Ascending aorta (tissue), 2 donors: Measurements from ENCODE around the gene PXDC1. TPM values are rescaled to one million over a fixed set of nuclear protein-coding genes. Genes with fewer than 3 reads are reported as not detected.
A peak's percentile ranks its signal among the peaks of the same experiment; 100 is the strongest.

Source experiments
- DNase-seq, 2 donors: peaks; one replicate each; pipeline ENCODE4 v3.0.0-alpha.2; 2019; ENCODE audit warnings: low spot score in 2 of 2
- H3K27ac ChIP-seq, 2 donors: fragments of 200-600 bp; sonication (generic); one replicate each; pipeline ENCODE4 v1.5.1; 2016 to 2017; ENCODE audit warnings: mild to moderate bottlenecking in 1 of 2
- H3K27me3 ChIP-seq: fragments of 200-600 bp; sonication (generic); one replicate; pipeline ENCODE4 v1.5.1; 2017
- H3K36me3 ChIP-seq, 2 donors: fragments of 200-600 bp; sonication (generic); one replicate each; pipeline ENCODE4 v1.5.1; 2016
- H3K4me1 ChIP-seq, 2 donors: fragments of 200-600 bp; sonication (generic); one replicate each; pipeline ENCODE4 v1.5.1; 2016 to 2017; ENCODE audit warnings: mild to moderate bottlenecking in 1 of 2
- H3K4me3 ChIP-seq, 2 donors: fragments of 200-600 bp; sonication (generic); one replicate each; pipeline ENCODE4 v1.5.1; 2016 to 2017; ENCODE audit warnings: mild to moderate bottlenecking in 1 of 2
- H3K9me3 ChIP-seq, 2 donors: fragments of 200-600 bp; sonication (generic); one replicate each; pipeline ENCODE4 v1.5.1; 2016
- CTCF ChIP-seq, 3 experiments: fragments of 200-600 bp in 2 of 3; fragments of 450-650 bp in 1 of 3; sonication (generic) in 2 of 3; IDR thresholded peaks; one replicate each; pipeline ENCODE4 v1.5.1; 2016 to 2019; ENCODE audit warnings: antibody characterized with exemption in 3 of 3, mild to moderate bottlenecking in 1 of 3, moderate library complexity in 1 of 3
- intact Hi-C: fragments of 100-400 bp; cut with DNase I; formaldehyde crosslinking; loops from one replicate; pipeline ENCODE4 v1.15.1; 2023
- total RNA-seq: library from RNA; depleted of rRNA; stranded (reverse); fragments of >200 nt; gene quantifications from one replicate; pipeline ENCODE4 v1.1.0, GENCODE V29; 2016

Gene PXDC1
- total RNA-seq, 1 donor from 2014 or later = 310 TPM

DNA sequence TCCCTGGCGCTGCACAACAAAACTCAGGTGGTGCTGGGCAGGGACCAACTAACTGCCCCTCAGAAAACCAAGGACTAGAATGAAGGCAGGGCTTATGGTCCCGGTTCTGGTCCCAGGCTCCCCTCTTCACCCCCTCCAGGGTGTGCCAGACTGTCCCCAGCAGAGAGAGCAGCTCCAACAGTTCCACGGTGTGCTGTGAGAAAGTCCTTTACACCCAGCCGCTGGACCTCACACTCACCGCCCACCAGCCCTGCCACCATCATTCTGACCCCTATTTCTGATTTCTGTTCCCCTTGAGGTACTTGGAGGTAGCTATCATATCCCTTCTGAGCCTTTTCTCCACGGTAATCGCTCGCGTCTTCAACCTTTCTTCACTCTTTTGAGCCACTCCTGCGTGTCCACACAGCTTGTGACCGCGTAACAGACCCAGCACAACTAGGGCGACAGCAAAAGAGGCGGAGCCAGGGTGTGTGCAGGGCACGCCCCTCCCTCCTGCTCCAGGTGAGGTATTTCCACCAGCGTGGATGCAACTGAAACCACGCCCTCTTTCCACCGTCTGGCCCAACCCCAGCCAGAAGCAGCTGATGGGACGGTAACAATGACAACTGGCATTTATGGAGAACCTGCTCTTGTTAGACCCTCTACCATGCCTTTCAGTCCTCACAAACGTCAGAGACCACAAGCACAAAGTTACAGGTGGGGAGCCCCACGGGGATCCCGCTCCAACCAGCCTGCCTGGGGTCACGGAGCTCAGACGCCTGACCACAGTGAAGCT lies 2.3 kb downstream of the PXDC1 start:
- peak in 1 of 2 donors; percentile 75 for DNase-seq
- Histone ChIP-seq H3K27ac (peak overlapping the region; percentile 100), H3K9me3 (peaks cover 0 to 10% of the 10 kb centered on the region in 2 donors), H3K36me3 (peaks cover 7 to 38% of the 10 kb centered on the region in 2 donors), H3K27me3 (no peaks in the 10 kb centered on the region), H3K4me3 (peak overlapping the region; percentile 81 to 82), H3K4me1 (peaks cover 13 to 29% of the 10 kb centered on the region in 2 donors)
- TF ChIP-seq CTCF (IDR thresholded peaks at IDR 0.05) = no peak
- intact Hi-C loops = loop anchor here (2.0 to 10.0 kb wide), 3 partner anchors 94 to 386 kb away; partner anchors contain the start of gene ECI2

- H3K36me3 ChIP-seq = peaks cover 7 to 38% of the 10 kb centered on the region in 2 donors
- H3K27me3 ChIP-seq = no peaks in the 10 kb centered on the region
- intact Hi-C loops = loop anchor here (2.0 to 10.0 kb wide), 3 partner anchors 94 to 386 kb away; partner anchors contain the start of gene ECI2
- TF ChIP-seq CTCF (IDR thresholded peaks at IDR 0.05) = peak; percentile 67 to 80 (median 75)
- DNase-seq = peak in 1 of 2 donors; percentile 91
- peaks cover 16 to 35% of the 10 kb centered on the region in 2 donors for H3K4me1 ChIP-seq
- peak overlapping the region; percentile 81 to 82 for H3K4me3 ChIP-seq
- peaks cover 0 to 3% of the 10 kb centered on the region in 2 donors for H3K9me3 ChIP-seq
- H3K27ac ChIP-seq = peak overlapping the region; percentile 100
Observed at GRCh38 chr6:3748208-3749066, 3.1 kb downstream of the PXDC1 start.

DNA sequence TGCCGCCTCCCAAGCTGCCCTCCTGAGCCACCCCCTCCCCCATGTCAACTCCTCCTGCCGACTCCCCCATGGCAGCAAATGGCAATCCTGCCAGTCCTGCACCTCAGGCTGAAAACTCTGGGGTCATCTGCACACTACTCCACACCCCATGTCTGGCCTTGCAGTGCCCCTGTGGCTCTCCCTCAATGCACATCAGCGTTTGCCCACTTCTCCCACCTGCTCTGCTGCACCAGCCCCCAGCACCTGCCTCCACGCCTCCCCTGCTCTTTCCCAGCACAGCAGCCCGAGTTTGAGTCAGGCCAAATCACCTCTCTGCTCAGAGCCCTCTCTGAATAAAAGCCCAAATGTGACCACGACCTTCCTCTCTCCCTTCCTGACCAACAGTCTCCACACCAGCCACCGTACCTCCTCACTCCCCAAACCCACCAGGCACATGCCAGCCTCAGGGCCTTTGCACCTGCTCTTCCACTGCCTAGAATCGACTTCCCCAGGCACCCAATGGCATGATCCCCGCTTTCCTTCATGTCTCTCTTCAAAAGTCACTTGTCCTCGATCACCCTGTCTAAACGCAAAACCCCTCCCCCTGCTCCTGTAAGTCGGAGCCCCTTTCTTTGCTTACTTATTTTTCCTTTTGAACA lies 4.3 kb downstream of the PXDC1 start:
- H3K27me3 ChIP-seq = no peaks in the 10 kb centered on the region
- peak overlapping the region; percentile 81 to 82 for H3K4me3 ChIP-seq
- no peak for TF ChIP-seq CTCF (IDR thresholded peaks at IDR 0.05)
- no peak for DNase-seq
- H3K9me3 ChIP-seq = no peaks in the 10 kb centered on the region
- peaks cover 16 to 44% of the 10 kb centered on the region in 2 donors for H3K4me1 ChIP-seq
- peaks cover 7 to 38% of the 10 kb centered on the region in 2 donors for H3K36me3 ChIP-seq
- intact Hi-C loops = loop anchor here (10.0 kb wide), 1 partner anchor 388 kb away; the partner anchor contains the start of gene ECI2
- peak overlapping the region; percentile 100 for H3K27ac ChIP-seq

GRCh38 chr6:3746696-3747095 lies 4.8 kb downstream of the PXDC1 start:
- Histone ChIP-seq H3K9me3 (no peaks in the 10 kb centered on the region), H3K36me3 (peaks cover 7 to 38% of the 10 kb centered on the region in 2 donors), H3K4me1 (peaks cover 19 to 50% of the 10 kb centered on the region in 2 donors), H3K27ac (peak overlapping the region; percentile 100), H3K27me3 (no peaks in the 10 kb centered on the region), H3K4me3 (peak overlapping the region; percentile 81 to 82)
- intact Hi-C loops = loop anchor here (10.0 kb wide), 1 partner anchor 388 kb away; the partner anchor contains the start of gene ECI2
- no peak for DNase-seq
- no peak for TF ChIP-seq CTCF (IDR thresholded peaks at IDR 0.05)

- peak overlapping the region; percentile 100 for H3K27ac ChIP-seq
Observed at GRCh38 chr6:3746119-3746691, 5.3 kb downstream of the PXDC1 start.

More at GRCh38 chr6:3746119-3746691, 5.3 kb downstream of the PXDC1 start:
- TF ChIP-seq CTCF (IDR thresholded peaks at IDR 0.05) = no peak
- no peak for DNase-seq
- H3K9me3 ChIP-seq = no peaks in the 10 kb centered on the region
- H3K4me3 ChIP-seq = peak overlapping the region; percentile 81 to 82
- intact Hi-C loops = loop anchor here (10.0 kb wide), 1 partner anchor 389 kb away; the partner anchor contains the start of gene ECI2
- peaks cover 7 to 37% of the 10 kb centered on the region in 2 donors for H3K36me3 ChIP-seq
- H3K27me3 ChIP-seq = no peaks in the 10 kb centered on the region
- H3K4me1 ChIP-seq = peaks cover 24 to 55% of the 10 kb centered on the region in 2 donors
